ENCODE data around the gene ZBTB49.

GRCh38 chr4:4281787-4282186 is 8.3 kb upstream of the ZBTB49 start:
- TF ChIP-seq CTCF (IDR thresholded peaks at IDR 0.05): no peak
- TF ChIP-seq ZFX (IDR thresholded peaks at IDR 0.05; ENCODE audit: borderline replicate concordance): no peak

Measured in 22Rv1 (cell line).